ENCODE data around the gene SYT5.

SYT5 gene

GRCh38 chr19:55147545-55148251 is 32.4 kb downstream of the SYT5 start:
- no peak for DNase-seq (ENCODE audit: low read depth in 4 of 4, low spot score in 1 of 4)

- DNase-seq (ENCODE audit: low read depth in 4 of 4, low spot score in 1 of 4): no peak
These were observed 33.3 kb downstream of the SYT5 start for GRCh38 chr19:55146705-55147273.

DNA sequence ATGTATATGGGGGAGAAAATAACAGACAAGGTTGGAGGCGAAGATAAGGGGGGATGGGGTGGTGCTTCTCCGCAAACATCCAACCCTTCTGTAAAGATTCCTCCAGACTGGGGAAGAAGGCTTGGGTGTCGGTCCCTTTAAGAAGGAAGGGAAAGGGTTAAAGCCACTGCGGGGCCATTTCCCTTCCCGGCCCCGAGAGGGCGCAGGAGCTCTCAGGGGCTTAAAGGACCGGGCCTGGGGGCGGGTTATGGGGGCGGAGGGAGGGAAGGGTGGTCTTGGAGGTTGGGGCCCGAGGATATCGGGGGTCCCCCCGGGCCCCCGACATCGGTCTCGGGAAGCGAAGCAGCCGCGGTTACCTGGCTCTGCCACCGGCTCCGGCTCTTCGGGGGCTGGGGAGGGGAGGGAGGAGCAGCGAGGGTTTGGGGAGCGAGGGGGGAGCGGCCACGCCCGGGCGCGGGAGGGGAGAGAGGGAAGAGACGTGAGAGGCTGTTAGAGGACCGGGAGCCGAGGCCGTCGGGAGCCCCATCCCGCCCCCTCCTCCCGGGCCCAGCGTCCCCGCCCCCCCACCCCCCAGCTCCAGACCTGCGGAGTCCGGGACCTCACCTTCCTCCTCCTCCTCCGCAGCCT is 33.9 kb downstream of the SYT5 start:
- DNase-seq (ENCODE audit: low read depth in 4 of 4, low spot score in 1 of 4): no peak

GRCh38 chr19:55145232-55145631 is 34.9 kb downstream of the SYT5 start:
- DNase-seq (ENCODE audit: low read depth in 4 of 4, low spot score in 1 of 4): no peak

DNA sequence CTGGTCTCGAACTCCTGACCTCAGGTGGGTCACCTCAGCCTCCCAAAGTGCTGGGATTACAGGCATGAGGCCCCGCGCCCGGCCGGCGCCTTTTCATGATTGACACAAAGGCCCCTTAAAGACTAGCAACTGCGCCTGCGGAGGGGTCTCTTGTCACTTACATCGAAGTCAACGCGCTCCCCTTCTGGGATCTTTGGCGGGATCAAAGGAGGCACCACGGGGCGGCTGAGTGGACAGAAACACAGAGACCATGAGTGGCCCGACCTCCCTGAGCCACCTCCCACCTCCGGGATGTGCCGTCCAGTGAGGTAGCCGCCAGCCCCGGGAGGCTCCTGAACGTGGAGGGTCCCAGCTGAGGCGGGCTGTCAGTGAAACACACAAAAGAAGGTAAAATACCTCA is 38.4 kb downstream of the SYT5 start:
- DNase-seq (ENCODE audit: low read depth in 4 of 4, low spot score in 1 of 4): no peak

GRCh38 chr19:55137915-55138314 is 42.2 kb downstream of the SYT5 start:
- no peak for DNase-seq (ENCODE audit: low read depth in 4 of 4, low spot score in 1 of 4)

- DNase-seq (ENCODE audit: low read depth in 4 of 4, low spot score in 1 of 4): no peak
These were observed 43.5 kb downstream of the SYT5 start for GRCh38 chr19:55136399-55137102.

GRCh38 chr19:55134736-55135135 is 45.4 kb downstream of the SYT5 start:
- no peak for DNase-seq (ENCODE audit: low read depth in 4 of 4, low spot score in 1 of 4)

DNA sequence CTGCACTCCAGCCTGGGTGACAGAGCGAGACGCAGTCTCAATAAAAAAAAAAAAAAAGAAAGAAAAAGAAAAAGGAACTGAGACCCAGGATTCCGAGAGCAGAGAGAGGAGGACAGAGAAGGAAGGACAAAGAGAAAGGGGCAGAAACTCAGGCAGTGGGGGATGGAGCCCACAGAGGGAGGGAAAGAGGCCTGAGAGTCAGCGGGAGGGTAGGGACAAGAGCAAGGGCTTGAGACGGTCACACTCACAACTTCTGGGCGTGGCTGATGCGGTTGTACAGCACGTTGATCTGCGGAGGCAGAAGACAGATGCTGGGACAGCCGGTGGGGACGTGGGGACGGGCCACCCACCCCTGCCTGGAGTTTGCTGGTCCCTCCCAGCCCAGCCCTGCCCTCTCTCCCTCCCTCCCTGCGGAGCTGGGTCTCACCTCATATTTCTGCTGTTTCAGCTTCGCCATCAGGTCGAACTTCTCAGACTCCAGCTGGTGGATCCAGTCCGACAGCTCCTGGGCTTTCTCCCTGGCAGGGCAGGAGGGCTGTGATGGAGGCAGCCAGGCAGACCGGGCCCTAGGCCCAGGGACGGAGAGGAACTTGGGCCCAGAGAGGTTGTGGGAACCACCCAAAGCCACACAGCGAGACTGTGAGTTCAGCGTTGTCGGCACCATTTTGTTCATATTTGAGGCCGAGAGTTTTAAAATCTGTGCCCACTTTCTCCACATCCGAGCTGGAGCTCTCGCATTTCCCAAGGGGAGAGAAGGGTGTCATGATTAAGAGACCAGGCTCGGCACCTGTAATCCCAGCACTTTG is 46.2 kb downstream of the SYT5 start:
- DNase-seq (ENCODE audit: low read depth in 4 of 4, low spot score in 1 of 4): no peak

- no peak for DNase-seq (ENCODE audit: low read depth in 4 of 4, low spot score in 1 of 4)
These were observed 47.5 kb downstream of the SYT5 start for GRCh38 chr19:55132453-55133129.

GRCh38 chr19:55131421-55131820 is 48.7 kb downstream of the SYT5 start:
- no peak for DNase-seq (ENCODE audit: low read depth in 4 of 4, low spot score in 1 of 4)

All from stimulated activated CD4-positive, alpha-beta T cell treated with anti-CD3 and anti-CD28 coated beads, Interleukin-1b, Interleukin-23, amount 100 ng/mL, for 24 hours (primary cell).